ENCODE data around the gene GJD2. TPM values are rescaled to one million over a fixed set of nuclear protein-coding genes. Genes with fewer than 3 reads are reported as not detected.

GJD2 gene
- total RNA-seq, 4 donors from 2014 or later: not detected

- TF ChIP-seq CTCF (IDR thresholded peaks at IDR 0.05): no peak
- ATAC-seq (ENCODE audit: low FRiP score): no peak
- DNase-seq (ENCODE audit: low spot score): no peak
Observed at GRCh38 chr15:34759347-34759746, 4.5 kb upstream of the GJD2 start.

- ATAC-seq (ENCODE audit: low FRiP score) (no peak), DNase-seq (ENCODE audit: low spot score) (no peak)
- no peak for TF ChIP-seq CTCF (IDR thresholded peaks at IDR 0.05)
Observed at GRCh38 chr15:34757262-34757661, 2.5 kb upstream of the GJD2 start.

- ATAC-seq (ENCODE audit: low FRiP score) (no peak), DNase-seq (ENCODE audit: low spot score) (no peak)
- TF ChIP-seq CTCF (IDR thresholded peaks at IDR 0.05): no peak
Observed at GRCh38 chr15:34755419-34755773, 598 bp upstream of the GJD2 start.

DNA sequence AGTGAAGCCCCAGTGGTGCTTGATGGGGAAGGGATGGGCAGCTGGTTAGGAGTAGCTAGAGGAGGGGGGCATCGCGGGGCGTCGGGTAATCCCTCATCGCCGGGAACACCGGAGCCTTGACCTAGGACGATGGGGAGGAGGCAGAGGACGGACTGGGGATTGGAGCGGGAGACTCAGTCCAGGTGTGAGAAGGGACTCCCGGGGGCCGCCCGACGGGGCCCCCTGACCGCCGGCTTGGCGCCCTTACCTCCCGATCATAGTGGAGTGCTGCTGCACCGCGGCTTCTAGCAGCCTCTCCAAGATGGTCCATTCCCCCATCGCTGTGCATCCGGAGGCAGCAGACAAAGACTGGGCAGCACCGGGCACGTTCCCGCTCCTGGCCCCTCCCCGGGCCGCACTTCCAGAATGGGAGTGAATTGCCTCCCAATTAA, 612 bp downstream of the GJD2 start:
- DNase-seq (ENCODE audit: low spot score) (no peak), ATAC-seq (ENCODE audit: low FRiP score) (no peak)
- no peak for TF ChIP-seq CTCF (IDR thresholded peaks at IDR 0.05)

- no peak for DNase-seq (ENCODE audit: low spot score)
Observed at GRCh38 chr15:34753236-34753894, 1.4 kb downstream of the GJD2 start.

DNA sequence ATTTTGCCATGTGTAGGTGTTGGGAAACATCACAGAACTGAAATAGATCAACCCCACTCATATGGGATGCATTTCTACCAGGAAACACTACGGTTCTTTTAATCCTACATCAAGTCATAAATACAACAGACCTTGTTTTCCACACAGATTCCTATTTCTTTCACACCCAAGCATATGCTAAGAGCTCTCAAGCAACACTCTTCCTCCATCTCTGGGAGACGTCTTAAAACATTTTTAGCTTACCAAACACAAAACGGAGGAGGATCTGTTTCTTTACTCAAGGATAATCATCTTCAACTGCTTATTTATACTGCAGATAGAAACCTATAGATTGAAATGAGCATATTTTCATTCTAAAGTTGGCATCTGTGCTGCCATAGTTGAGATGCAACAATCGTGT, 5.1 kb downstream of the GJD2 start:
- no peak for TF ChIP-seq CTCF (IDR thresholded peaks at IDR 0.05)
- ATAC-seq (ENCODE audit: low FRiP score) (no peak), DNase-seq (ENCODE audit: low spot score) (no peak)

More at GRCh38 chr15:34753236-34753894, 1.4 kb downstream of the GJD2 start:
- TF ChIP-seq CTCF (IDR thresholded peaks at IDR 0.05): no peak
- ATAC-seq (ENCODE audit: low FRiP score): no peak

DNA sequence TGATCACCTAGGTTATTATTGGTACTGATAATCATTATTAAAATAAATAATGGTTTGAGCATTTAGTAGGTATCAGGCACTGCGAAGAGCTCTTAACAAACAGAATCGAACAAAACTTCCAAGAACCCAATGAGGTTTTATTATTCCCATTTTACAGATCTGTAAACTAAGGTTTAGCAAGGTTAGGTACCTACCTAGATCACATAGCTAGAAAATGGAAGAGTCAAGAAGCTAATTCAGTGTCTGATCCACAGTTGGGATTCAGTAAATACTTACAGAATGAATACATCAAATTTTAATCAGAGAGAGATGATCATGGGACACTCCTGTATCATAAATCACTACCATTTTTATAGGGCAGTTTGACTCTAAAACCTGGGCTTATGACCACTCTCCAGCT, 15.5 kb downstream of the GJD2 start:
- no peak for ATAC-seq (ENCODE audit: low FRiP score)
- DNase-seq (ENCODE audit: low spot score): no peak
- TF ChIP-seq CTCF (IDR thresholded peaks at IDR 0.05): no peak

Data from omental fat pad (tissue), 4 donors.